WERI-Rb-1 (cell line): ENCODE results near the gene NANOS3.

Experiments used
- DNase-seq: peaks from one replicate; pipeline ENCODE4 v3.0.0-alpha.2; 2020
- H3K27ac ChIP-seq: fragments of 250-450 bp; sonication (Bioruptor Pico); 2 replicates; pipeline ENCODE4 v1.5.1; 2020; ENCODE audit warnings: mild to moderate bottlenecking, moderate library complexity
- H3K27me3 ChIP-seq: fragments of 250-450 bp; sonication (Bioruptor Pico); 2 replicates; pipeline ENCODE4 v1.5.1; 2021; ENCODE audit warnings: mild to moderate bottlenecking, low read depth, moderate library complexity; ENCODE audit not compliant: insufficient read depth, severe bottlenecking
- H3K36me3 ChIP-seq: fragments of 250-450 bp; sonication (Bioruptor Pico); 2 replicates; pipeline ENCODE4 v1.5.1; 2020; ENCODE audit warnings: mild to moderate bottlenecking, moderate library complexity
- H3K4me3 ChIP-seq: 2 replicates; pipeline ENCODE4 v1.5.1; 2011; ENCODE audit warnings: low read depth, mild to moderate bottlenecking, control low read depth, low read length
- H3K9me3 ChIP-seq: fragments of 250-450 bp; sonication (Bioruptor Pico); 2 replicates; pipeline ENCODE4 v1.5.1; 2021; ENCODE audit warnings: mild to moderate bottlenecking, moderate library complexity; ENCODE audit not compliant: severe bottlenecking
- TF ChIP-seq, protein P1 (sequence below): IDR thresholded peaks from 2 replicates; pipeline ENCODE4 v1.5.1; 2011; ENCODE audit warnings: low read depth, mild to moderate bottlenecking, control low read depth, inconsistent platforms, low read length

The NANOS3 gene

DNA sequence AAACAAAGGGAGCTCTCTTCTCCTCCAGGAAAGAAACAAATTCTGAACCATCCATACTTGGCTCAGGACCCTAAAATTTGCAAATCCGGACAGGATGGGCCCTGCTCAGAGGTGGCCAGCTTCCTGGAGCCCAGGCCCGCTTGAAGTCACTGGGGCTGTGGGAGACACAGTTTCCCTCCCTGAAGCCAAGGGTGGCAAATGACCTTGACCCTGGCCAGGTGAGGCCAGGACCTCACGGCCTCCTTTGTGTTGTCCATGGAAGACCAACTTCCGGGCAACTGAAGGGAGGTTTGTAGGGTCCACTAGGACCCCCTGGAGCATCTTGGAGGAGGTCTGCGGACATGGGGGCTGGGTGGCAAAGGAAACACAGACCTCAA, 5.5 kb downstream of the NANOS3 start:
- H3K4me3 ChIP-seq, result no peak overlapping the region
- H3K9me3 ChIP-seq, result no peaks in the 10 kb centered on the region
- no peak overlapping the region for H3K27ac ChIP-seq
- H3K27me3 ChIP-seq, result no peaks in the 10 kb centered on the region
- TF ChIP-seq, protein P1, sequence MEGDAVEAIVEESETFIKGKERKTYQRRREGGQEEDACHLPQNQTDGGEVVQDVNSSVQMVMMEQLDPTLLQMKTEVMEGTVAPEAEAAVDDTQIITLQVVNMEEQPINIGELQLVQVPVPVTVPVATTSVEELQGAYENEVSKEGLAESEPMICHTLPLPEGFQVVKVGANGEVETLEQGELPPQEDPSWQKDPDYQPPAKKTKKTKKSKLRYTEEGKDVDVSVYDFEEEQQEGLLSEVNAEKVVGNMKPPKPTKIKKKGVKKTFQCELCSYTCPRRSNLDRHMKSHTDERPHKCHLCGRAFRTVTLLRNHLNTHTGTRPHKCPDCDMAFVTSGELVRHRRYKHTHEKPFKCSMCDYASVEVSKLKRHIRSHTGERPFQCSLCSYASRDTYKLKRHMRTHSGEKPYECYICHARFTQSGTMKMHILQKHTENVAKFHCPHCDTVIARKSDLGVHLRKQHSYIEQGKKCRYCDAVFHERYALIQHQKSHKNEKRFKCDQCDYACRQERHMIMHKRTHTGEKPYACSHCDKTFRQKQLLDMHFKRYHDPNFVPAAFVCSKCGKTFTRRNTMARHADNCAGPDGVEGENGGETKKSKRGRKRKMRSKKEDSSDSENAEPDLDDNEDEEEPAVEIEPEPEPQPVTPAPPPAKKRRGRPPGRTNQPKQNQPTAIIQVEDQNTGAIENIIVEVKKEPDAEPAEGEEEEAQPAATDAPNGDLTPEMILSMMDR, result no peak
- no peaks in the 10 kb centered on the region for H3K36me3 ChIP-seq
- DNase-seq, result no peak

DNA sequence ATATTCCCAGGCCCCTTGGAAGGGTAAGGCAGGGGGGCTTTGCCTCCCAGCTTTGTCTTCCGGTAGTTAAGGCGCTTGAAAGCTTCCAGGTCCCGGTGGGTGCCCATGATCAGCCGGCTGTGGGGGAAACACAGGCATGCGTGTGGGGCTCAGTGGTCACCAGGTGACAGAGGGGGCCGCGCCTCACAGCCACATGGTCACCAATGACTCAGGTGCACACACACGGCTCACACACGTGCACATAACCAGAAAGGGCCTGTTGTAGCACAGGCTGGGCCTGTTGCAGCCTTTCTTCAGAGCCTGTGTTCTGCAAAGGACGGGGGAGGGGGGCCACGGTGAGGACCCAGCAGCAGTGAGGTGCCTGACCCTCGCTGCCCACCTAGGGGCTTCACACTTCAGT, 5.9 kb downstream of the NANOS3 start:
- H3K36me3 ChIP-seq, result no peaks in the 10 kb centered on the region
- TF ChIP-seq, protein P1, result no peak
- H3K27me3 ChIP-seq, result no peaks in the 10 kb centered on the region
- DNase-seq, result no peak
- H3K9me3 ChIP-seq, result no peaks in the 10 kb centered on the region
- no peak overlapping the region for H3K4me3 ChIP-seq
- no peak overlapping the region for H3K27ac ChIP-seq

DNA sequence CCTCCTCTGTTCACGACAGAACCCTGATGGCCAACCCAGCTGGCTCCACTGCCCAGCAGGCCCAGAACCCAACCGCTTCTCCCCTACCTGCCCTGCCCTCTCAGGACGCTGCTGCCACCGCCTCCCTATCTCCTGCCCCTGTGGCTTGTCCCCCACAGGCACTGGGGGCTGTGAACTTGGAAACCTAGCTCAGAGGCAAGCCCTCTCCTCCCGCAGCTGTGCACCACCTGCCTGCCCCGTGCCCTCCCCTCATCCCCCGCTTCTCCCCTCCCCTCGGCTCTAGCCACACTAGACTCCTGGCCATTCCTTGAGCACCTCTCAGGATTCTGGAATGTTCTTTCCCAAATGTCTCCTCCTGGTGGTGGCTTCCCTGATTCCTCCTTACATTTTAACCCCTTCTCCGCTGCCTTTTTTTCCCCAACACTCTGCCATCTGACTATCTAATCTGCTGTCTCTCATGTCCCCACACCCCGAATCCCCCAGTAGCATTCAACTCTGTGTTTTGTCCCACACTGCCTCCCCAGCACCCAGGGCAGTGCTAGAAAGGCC, 6.7 kb downstream of the NANOS3 start:
- no peak for DNase-seq
- Histone ChIP-seq H3K4me3 (no peak overlapping the region), H3K9me3 (no peaks in the 10 kb centered on the region), H3K27me3 (no peaks in the 10 kb centered on the region), H3K27ac (no peak overlapping the region), H3K36me3 (no peaks in the 10 kb centered on the region)
- TF ChIP-seq, protein P1, result no peak

DNA sequence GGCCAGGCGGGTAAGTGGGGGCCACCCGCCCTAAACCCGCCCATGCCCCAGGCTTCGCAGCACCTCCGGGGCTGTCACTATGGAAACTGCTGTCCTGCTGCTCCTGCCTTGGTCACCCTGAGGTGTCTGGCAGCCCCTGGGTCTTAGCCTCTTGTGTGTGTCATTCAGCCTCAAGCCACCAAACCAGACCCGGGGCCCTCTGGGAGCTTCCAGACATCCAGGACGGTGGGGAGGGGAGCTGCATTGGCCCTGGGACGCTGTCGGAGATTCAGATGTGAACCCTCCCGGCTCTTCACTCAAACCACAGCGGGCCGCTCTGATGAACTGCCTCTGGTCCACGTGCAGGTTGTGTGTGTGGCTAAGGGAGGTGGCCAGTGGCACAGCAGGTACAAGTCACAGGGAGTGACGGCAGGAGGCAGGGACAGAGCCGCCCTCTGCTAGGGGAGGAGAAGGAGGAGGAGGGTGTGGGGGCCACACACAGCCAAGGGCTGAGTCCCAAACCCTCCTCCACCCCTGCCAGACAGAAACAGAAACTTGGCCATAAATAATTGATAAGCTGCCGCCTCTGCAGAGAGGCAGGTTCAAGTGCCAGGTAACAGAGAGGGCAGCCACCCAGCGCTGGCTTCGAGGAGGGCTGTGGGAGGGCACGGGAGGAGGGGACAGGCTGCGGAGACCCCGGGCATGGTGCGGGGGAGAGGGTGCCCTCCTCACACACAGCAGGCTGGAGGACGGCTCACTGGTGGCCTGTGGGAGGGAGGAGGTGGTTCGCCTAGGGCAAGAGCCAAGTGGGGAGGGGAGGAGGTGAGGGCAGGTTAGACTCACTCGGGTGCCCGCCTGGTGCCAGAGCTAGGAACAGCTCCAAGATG, 8.0 kb downstream of the NANOS3 start:
- TF ChIP-seq, protein P1, result no peak
- no peaks in the 10 kb centered on the region for H3K9me3 ChIP-seq
- DNase-seq, result no peak
- no peak overlapping the region for H3K27ac ChIP-seq
- no peaks in the 10 kb centered on the region for H3K36me3 ChIP-seq
- no peaks in the 10 kb centered on the region for H3K27me3 ChIP-seq
- no peak overlapping the region for H3K4me3 ChIP-seq

DNA sequence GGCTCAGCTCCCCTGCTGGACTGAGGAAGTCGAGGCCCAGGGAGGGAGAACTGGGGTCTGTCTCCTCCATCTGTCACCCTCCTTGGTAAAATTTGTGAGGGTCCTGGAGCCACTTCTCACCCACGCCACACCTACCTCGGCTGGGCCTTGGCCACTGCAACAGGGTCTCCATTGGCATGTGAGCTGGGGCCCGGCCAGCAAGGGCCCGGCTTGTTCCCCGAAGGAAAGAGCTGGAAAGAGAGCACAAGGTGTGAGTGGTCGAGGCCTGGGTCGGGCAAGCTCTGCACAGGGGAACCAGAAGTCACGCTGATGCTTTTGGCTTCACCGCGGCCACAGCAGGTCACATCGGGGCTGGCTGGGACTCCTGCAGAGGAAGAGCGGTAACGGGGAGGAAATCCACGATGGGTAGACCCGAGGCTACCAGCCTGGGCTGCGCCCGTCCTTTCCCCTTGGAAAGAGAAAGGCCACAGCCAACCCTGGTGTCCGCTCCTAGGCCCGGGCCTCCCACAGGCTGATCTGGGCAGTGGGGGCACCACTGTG, 9.0 kb downstream of the NANOS3 start:
- no peaks in the 10 kb centered on the region for H3K27me3 ChIP-seq
- no peaks in the 10 kb centered on the region for H3K9me3 ChIP-seq
- H3K36me3 ChIP-seq, result no peaks in the 10 kb centered on the region
- DNase-seq, result no peak
- TF ChIP-seq, protein P1, result no peak
- no peak overlapping the region for H3K4me3 ChIP-seq
- H3K27ac ChIP-seq, result no peak overlapping the region
